A549 (cell line): Measurements from ENCODE around the gene PARD6G.

ENCODE experiments used
- EP300 ChIP-seq, 2 experiments: fragments of >200 bp; sonication (Bioruptor Twin); formaldehyde crosslinking; IDR thresholded peaks; 2 replicates in 1 of 2; 3 replicates in 1 of 2; pipeline ENCODE4 v1.6.1; 2016 to 2017
- PHF8 ChIP-seq: fragments of 200-600 bp; sonication (generic); IDR thresholded peaks from 2 replicates; pipeline ENCODE4 v1.6.1; 2016; ENCODE audit warnings: low read depth, mild to moderate bottlenecking, antibody characterized with exemption, moderate library complexity, borderline replicate concordance
- POLR2A ChIP-seq: IDR thresholded peaks from 2 replicates; pipeline ENCODE4 v1.6.1; 2012; ENCODE audit warnings: mild to moderate bottlenecking, low read length
- POLR2AphosphoS2 ChIP-seq: conservative IDR thresholded peaks from 2 replicates; pipeline ENCODE4 v1.6.1; 2012; ENCODE audit warnings: low read length, improper control_type of control experiment, inconsistent platforms
- TF ChIP-seq, protein P1 (sequence below): fragments of >200 bp; sonication (Bioruptor Twin); formaldehyde crosslinking; IDR thresholded peaks from 3 replicates; pipeline ENCODE4 v1.5.1; 2016
- TF ChIP-seq, protein P2 (sequence below): IDR thresholded peaks from 2 replicates; pipeline ENCODE4 v1.6.1; 2012
- TF ChIP-seq, protein P3 (sequence below): fragments of 450-650 bp; IDR thresholded peaks from 2 replicates; pipeline ENCODE4 v1.6.1; 2014; ENCODE audit warnings: antibody characterized with exemption
- TF ChIP-seq, protein P4 (sequence below): fragments of 150-350 bp; IDR thresholded peaks from 2 replicates; pipeline ENCODE4 v1.6.1; 2014; ENCODE audit warnings: low read depth, mild to moderate bottlenecking, low read length

DNA sequence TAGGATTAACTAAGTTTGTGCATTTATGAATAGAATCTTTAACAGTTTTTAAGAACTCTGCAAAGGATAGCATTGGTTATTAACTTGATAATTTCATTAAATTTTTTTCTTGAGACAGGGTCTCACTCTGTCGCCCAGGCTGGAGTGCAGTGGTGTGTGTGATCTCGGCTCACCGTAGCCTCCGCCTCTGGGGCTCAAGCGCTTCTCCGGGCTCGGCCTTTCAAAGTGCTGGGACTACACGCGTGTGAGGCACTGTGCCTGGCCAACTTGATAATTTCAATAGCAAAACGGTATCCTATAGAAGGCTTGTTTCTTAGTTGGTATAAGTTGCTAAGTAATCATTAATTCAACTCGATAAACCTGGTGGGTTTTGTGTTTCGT lies 100.3 kb downstream of the PARD6G start:
- TF ChIP-seq, protein P1, sequence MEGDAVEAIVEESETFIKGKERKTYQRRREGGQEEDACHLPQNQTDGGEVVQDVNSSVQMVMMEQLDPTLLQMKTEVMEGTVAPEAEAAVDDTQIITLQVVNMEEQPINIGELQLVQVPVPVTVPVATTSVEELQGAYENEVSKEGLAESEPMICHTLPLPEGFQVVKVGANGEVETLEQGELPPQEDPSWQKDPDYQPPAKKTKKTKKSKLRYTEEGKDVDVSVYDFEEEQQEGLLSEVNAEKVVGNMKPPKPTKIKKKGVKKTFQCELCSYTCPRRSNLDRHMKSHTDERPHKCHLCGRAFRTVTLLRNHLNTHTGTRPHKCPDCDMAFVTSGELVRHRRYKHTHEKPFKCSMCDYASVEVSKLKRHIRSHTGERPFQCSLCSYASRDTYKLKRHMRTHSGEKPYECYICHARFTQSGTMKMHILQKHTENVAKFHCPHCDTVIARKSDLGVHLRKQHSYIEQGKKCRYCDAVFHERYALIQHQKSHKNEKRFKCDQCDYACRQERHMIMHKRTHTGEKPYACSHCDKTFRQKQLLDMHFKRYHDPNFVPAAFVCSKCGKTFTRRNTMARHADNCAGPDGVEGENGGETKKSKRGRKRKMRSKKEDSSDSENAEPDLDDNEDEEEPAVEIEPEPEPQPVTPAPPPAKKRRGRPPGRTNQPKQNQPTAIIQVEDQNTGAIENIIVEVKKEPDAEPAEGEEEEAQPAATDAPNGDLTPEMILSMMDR, result no peak
- no peak for TF ChIP-seq POLR2A
- TF ChIP-seq EP300 (IDR thresholded peaks at IDR 0.05), result no peak
- TF ChIP-seq, protein P2, sequence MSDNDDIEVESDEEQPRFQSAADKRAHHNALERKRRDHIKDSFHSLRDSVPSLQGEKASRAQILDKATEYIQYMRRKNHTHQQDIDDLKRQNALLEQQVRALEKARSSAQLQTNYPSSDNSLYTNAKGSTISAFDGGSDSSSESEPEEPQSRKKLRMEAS, result no peak
- no peak for TF ChIP-seq POLR2AphosphoS2
- TF ChIP-seq, protein P3, sequence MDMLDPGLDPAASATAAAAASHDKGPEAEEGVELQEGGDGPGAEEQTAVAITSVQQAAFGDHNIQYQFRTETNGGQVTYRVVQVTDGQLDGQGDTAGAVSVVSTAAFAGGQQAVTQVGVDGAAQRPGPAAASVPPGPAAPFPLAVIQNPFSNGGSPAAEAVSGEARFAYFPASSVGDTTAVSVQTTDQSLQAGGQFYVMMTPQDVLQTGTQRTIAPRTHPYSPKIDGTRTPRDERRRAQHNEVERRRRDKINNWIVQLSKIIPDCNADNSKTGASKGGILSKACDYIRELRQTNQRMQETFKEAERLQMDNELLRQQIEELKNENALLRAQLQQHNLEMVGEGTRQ, result no peak
- TF ChIP-seq PHF8, result no peak
- TF ChIP-seq, protein P4, sequence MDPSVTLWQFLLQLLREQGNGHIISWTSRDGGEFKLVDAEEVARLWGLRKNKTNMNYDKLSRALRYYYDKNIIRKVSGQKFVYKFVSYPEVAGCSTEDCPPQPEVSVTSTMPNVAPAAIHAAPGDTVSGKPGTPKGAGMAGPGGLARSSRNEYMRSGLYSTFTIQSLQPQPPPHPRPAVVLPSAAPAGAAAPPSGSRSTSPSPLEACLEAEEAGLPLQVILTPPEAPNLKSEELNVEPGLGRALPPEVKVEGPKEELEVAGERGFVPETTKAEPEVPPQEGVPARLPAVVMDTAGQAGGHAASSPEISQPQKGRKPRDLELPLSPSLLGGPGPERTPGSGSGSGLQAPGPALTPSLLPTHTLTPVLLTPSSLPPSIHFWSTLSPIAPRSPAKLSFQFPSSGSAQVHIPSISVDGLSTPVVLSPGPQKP, result no peak
